Right renal pelvis (tissue), 4 donors: Measurements from ENCODE around the gene UTP18. TPM values are rescaled to one million over a fixed set of nuclear protein-coding genes. Genes with fewer than 3 reads are reported as not detected.
"Not testable (repeated sequence)": the region's sequence is repeated elsewhere in the genome, so short reads cannot be mapped to it uniquely, and the experiment has no call there.

Source experiments
- DNase-seq, 4 donors: peaks; one replicate each; pipeline ENCODE4 v3.0.0-alpha.2; 2013; ENCODE audit warnings: low read depth in 4 of 4, low spot score in 3 of 4, missing footprints in 1 of 4
- polyA plus RNA-seq, 4 donors: library from polyadenylated mRNA; unstranded; fragments of 120-200 nt; gene quantifications; one replicate each; pipeline ENCODE4 v1.2.1, GENCODE V29; 2013; ENCODE audit not compliant: insufficient read length in 4 of 4

The UTP18 gene
- 10 to 100 TPM; 53.8 to 59.3 (median 56.9) TPM for polyA plus RNA-seq

DNA sequence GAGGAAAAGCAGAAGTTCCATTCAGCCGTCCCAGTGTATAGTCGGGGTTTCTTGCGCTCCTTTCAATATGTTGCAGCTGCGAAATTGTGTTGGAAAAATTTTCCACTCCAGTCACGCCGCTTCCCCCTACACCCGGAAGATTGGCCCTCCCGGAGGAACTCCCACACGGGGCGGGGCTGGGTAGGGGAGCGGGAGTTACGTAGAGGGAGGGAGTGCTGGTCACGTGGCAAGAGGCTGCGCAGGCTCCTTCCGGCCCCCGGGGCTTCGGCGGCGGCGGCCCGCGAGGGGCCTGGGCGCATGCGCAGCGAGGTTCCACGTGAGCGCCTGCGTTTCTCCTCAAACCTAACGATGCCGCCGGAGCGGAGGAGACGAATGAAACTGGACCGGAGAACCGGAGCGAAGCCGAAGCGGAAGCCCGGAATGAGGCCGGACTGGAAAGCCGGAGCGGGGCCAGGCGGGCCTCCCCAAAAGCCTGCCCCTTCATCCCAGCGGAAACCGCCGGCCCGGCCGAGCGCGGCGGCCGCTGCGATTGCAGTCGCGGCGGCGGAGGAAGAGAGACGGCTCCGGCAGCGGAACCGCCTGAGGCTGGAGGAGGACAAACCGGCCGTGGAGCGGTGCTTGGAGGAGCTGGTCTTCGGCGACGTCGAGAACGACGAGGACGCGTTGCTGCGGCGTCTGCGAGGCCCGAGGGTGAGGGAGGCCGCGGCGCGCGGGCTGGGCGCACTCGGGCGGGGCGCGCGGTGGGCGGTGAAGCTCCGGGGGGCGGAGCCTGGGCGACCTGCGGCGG is at the start of gene UTP18:
Gene UTP18 (plus strand): TSS at position 310 of the 787 bp plus-strand sequence. CDS start 39 bp downstream, at position 349.
- DNase-seq: peak; percentile 91 to 99 (median 96)

DNA sequence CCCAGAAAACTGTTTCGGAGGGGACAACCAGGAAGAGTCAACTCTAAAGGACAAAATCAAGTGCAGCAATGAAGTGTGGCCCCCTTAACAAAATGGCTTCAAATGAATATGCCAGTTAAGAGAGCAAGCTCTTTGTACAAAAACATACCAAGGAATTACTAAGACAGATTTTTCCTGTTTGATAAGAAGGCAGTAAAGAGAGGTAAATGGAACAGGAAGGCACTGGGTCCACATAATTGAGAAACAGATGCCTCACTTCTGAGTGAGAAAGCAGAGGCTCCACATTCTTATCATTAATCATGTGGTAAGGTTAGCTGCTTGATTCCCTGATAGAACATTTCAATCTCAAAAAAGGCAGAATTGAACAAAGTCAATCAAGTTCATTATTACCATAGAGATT is 45.4 kb upstream of the UTP18 start:
- no peak for DNase-seq

DNA sequence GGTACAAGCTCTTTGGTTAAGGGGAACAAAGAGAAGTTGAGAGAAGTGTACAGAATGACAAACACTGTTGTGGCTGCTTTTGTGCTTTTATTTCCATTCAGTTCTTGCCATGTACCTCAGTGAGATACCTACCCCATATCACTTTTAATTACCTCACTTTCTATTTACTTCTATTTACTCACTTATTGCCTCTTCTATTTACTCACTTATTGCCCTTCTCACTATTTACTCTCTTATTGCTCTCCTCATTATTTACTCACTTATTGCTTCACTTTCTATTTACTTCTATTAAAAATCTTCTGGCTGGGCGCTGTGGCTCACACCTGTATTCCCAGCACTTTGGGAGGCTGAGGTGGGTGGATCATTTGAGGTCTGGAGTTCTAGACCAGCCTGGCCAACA is 42.4 kb upstream of the UTP18 start:
- no peak for DNase-seq

DNA sequence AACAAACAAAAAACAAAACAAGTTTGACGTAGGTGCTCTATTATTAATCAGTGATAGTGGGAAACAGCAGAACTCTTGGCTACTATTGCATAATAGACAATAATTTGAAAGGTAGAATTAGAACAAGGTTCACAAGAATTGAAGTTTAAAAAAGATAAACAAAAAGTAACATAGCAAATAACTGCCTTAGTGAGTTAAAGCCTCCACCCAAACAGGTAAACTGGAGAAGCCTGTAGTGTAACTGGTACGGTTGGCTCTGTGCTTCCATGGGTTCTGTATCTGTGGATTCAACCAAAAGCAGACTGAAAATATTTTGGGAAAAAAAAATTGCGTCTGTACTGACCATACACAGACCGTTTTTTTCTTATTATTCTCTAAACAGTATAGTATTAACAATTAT is 39.0 kb upstream of the UTP18 start:
- no peak for DNase-seq

DNA sequence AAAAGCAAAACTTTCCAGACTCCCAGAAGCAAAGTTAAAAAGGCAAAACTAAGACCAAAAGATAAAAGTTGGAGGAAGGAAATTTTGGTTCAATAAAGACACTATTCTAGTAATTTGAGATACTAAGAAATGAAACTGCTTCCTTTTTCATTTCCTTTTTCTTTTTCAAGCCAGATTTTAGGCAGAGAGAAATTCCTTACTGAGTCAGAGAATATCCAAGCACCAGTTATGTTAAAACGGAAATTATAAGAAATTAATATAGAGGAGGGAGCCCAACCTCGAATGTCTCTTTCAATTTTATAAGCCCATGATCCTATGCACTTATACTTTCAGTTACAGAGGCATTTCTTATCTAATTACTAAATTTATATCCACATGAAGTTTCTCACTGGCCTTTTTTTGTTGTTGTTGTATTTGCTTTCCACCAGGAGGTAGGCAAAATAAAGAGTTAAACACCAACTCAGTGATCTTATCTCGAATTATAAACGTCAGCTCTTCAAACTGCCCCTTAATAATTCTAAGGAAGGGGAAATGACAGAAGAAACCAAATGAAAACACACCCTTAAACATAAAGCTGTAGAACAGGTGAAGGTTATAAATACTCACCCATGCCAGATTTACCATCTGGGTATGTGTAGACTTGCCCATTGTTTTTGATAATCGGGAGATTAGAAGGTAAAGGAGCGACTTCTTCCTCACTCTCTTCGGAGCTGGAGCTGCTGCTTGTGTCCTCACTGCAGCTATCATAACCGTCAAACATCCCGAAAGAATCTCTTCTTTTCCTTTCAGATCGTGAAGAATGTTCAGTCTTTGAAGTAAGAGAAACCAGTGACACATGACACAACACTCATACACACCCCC is 35.7 kb upstream of the UTP18 start:
- DNase-seq: no peak

DNA sequence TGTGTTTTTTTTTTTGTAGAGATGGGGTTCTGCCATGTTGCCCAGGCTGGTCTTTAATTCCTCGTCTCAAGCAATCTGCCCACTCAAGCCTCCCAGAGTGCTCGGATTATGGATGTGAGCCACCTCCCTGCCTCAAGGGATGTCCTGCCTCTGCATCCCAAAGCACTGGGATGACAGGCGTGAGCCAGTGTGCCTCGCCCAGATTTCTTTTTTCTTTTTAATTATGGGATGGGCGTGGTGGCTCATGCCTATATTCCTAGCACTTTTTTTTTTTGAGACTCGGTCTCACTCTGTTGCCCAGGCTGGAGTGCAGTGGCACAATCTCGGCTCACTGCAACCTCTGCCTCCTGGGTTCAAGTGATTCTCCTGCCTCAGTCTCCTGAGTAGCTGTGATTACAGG is 34.8 kb upstream of the UTP18 start:
- DNase-seq: not testable (repeated sequence)

DNA sequence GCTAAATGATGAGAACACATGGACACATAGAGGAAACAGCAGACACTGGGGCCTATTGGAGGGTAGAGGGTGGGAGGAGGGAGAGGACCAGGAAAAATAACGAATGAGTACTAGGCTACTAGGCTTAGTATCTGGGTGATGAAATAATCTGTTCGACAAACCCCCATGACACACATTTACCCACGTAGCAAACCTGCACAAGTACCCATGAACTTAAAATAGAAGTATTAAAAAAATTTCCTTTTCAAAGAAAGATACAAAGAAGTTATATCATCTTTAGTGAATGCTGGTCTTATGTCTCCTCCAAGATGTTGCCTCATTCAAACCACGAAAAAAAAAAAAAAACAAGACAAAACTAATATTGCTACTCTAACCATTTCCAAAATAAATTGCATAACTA is 32.2 kb upstream of the UTP18 start:
- DNase-seq: no peak

DNA sequence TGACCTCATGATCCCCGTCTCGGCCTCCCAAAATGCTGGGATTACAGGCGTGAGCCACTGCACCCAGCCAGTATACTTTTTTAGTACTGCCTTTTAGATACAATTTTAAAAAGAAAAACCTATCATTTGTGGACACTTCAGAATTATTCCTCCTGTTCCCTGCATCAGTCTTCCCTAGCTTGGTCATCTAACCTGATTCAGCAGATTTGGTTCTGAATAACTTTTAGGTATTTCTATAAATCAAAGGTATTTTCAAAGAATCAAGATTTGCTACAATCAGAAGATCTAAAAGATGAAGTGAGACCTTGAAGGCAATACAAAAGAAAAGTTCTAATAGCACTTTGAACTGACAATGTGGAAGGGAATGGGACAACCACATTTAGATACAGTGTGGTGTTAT is 30.5 kb upstream of the UTP18 start:
- DNase-seq: no peak

DNA sequence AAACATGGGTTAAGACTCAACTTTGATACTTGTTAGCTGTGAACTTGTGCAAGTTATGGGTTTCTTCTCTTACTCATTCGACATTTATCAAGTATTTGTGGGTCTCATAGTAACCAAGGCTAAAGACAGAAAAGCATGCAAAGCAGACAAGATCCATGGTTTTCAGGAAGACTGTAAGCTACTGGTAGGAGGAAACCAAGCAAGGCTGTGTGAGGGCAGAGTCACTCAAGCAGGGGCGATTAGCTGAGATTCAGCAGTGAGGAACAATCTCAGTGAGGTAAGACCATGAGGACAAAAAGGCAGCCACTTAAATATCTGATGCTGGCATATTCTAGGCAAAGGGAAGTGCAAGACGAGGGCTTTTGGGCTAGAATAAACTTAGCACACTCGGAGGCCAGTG is 30.0 kb upstream of the UTP18 start:
- DNase-seq: no peak

DNA sequence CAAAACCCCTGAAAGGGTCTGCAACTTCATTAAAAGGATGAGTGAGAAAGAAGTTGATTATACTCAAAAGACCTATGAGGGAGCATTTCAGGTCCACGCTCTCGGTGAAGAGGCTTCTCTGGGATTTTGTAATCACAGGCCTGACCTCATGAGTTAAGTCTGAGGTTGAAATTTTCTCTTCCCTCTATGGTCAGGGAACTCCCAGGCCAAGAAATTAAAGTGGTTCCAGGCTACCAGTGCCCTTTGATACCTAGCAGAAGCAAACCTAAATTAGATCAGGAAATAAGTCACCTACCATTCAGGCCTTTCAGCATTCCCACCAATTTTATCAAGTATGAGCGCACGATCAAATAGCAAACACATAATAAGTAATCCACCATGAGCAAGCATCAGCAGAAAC is 28.3 kb upstream of the UTP18 start:
- DNase-seq: no peak

DNA sequence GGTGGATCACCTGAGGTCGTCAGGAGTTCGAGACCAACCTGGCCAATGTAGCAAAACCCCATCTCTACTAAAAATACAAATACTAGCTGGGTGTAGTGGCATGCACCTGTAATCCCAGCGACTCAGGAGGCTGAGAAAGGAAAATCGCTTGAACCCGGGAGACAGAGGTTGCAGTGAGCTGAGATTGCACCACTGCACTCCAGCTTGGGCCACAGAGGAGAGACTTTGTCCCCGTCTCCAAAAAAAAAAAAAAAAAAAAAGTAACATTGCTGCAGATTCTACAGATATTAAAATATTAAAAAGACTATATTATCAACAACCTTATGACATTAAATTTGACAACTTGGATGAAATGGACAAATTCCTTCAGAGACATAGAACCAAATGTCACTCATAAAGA is 26.2 kb upstream of the UTP18 start:
- DNase-seq: no peak

DNA sequence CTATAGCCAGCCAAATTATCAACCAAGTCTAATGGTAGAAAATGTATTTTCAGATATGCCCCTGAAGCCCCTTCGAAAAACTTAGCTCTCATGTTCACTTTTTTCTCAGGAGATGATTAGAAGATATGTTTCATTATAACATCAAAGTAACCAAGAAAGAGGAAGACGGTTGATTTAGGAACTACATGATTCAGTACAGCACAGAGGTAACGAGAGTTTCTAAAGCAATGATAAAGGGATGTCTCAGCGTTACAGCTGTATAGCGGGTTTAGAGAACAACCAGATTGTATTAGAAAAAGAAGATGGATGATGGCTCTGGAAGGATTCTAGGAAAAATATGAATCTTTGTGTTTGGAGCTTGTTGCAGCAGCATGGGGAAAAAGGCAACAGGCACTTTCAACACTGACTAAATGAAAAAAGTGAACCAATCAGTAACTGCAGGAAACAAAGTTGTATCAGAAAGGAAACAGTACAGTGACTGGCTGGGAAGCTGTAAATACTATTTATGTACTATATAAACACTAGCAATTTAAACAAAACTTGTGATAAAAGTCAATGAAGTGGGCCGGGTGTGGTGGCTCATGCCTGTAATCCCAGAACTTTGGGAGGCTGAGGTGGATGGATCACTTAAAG is 22.0 kb upstream of the UTP18 start:
- no peak for DNase-seq

DNA sequence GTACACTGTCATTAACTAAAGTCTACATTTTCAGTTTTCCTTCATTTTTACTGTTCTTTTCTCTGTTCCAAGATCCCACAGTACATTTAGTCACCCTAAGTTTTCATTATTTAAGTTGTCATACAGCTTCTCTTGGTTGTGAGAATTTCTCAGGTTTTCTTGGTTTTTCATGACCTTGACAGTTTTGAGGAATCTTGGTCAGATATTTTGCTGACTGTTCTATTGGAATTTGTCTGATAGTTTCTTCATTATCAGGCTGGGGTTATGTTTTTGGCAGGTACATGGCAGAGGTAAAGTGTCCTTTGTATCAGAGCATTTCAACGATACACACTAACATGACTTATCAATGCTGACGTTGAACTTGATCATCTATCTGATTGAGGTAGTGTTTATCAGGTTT is 20.1 kb upstream of the UTP18 start:
- no peak for DNase-seq

DNA sequence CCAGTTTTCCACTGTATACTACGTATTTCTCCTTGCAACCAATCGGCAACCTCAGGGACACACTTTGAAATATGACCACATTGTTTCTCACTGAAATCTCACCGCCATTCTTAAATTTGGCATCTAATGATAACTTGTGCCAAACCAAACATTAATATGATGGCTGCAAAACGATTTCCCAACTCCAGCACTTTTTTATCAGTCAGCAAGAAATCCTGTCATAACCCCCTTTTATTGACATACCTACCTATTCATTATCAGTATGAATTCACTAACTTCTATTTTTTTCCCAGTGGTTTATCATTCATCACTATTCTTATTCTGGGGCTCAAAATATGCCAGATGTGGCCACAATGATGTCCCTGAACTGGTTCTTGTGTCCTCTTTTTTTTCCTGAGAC is 16.3 kb upstream of the UTP18 start:
- no peak for DNase-seq

DNA sequence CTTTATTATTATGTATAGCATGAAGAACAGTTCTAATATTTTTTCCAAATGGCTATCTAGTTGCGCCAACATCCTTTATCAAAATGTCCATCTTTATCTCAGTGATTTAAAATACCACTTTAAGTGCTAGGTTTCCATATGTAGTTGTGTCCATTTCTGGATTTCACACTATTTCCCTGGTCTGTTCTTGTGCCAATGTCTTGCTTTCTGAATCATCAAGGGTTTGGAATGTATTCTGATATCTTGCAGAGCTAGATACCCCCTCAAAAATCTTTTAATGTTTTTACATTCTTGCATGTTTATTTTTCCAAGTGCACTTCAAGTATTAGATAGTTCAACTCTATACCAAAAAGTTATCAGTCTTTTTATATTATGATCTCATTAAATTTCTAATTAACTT is 14.8 kb upstream of the UTP18 start:
- DNase-seq: no peak

DNA sequence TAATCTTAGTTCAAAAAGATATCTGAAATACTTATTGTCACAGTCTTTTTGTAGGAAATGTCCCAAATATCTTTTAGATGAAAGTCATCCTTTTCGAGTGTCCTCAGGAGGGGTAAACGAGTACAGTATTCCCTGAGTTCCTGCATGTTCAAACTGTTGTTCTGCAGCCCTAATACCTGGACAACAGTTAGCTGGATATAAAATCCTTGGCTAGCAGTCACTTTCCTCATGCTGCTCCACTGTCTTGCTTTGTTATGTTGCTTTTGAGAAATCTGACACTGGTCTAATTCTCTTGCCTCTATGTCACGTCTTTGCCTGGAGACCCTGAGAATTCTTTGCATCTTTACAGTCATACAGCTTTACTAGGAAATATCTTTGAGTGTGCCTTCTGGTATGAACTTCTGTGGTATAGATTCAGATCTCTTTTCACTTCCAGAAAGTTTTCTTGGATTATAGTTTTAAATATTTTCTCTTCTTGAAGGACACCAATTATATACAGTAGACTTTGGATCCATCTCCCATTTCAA is 10.0 kb upstream of the UTP18 start:
- no peak for DNase-seq

DNA sequence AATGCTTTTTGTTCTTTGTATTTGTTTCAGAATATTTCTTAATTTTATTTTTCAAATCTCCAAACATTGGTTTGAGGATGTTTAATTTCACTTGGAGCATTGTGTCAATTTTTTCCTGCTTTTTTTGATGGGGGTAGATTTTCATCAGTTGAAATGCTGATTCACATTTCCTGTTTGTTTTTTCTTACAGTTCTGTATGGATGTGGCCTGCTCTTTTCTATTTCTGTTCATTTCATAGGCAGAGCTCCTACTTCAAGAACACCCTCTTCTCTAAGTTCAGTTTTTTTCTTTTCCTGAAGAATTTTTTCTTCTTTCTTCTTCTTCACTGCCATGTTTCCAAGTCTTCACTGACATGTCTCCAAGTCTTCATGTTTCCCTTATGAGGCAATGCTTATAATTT is 9.3 kb upstream of the UTP18 start:
- DNase-seq: no peak

DNA sequence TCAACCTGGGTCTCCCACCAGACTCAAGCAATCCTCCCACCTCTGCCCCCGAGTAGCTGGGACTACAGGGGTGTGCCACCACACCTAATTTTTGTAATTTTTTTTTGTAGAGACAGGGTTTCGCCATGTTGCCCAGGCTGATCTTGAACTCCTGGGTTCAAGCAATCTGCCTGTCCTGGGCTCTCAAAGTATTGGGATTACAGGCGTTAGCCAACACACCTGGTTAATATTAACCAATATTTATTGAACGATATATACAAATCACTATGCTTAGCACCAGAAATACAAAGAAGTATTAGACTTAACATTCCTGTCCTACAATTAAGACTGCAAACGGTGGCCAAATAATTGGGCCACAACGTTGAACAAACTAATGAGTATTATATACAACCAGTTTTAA is 4.7 kb upstream of the UTP18 start:
- no peak for DNase-seq

DNA sequence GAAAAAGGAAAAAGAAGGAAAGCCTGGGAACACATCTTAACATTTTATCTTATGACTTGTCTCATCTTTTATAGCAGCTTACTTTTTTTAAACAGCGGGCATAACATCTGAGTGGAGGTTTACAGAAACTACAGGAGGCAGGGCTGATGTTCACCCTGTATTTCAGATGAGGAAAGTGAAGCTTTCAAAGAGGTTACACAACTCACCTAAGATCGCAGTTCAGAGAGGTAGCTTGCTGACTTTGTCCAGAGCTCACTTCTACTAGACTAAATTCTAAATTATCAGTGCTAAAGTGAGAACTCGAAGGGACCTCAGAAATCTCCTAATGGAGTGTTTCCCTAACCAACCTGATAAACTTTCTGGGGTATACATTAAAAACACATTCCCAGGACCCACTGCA is 4.2 kb upstream of the UTP18 start:
- DNase-seq: no peak

DNA sequence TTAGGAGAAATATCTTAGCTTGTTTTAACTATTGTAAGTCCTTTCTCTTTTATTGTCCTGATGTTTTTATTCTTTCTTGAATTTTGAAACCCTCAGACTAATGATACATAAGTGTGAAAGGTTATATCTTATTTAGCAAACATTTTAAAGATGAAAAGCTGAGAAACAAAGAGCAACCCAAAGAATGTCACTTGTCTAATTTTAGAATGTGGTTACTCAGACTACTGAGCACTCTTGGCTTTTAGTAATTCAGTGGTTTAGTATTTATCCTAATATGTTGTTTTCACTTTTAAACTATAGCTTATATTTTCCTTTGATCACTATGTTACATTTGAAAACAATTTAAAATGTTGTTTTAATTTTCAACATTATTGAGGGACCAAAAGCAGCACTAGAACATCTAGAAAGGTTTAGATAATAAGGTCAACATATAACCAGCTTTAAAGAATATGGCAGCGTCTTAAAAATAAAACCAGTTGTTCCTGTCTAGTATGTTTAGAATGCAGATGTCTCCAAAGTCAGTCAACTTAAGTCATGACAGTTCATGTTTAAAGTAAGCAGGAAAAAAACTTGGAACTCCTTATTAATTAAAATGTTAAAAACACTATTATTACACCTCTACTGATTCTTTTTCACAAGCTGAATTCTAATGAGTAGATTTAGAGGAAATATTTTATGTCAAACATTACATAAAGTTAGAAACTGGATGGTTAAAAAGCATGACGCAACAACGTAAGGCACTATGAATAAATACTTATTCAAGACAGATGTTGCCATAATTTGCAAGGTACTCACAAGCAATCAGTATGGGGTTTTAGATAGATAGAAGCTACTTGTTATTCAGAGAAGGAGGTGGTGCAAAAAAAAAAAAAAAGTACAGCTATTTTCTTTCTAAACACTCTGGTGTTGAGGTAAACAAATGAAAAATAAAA is 2.9 kb upstream of the UTP18 start:
- no peak for DNase-seq
